H1 (cell line): ENCODE results near the gene RTCB. TPM values are rescaled to one million over a fixed set of nuclear protein-coding genes. Genes with fewer than 3 reads are reported as not detected.

Experiments used
- CTCF ChIA-PET: fragments of 300-600 bp; sonication (Branson Sonifier 250); formaldehyde crosslinking; loops from one replicate; lab custom pipeline; 2021; ENCODE audit not compliant: partially characterized antibody; lab: Charles Lee
- POLR2A ChIA-PET: fragments of 300-600 bp; sonication (Branson Sonifier 250); formaldehyde crosslinking; loops from one replicate; lab custom pipeline; 2021; ENCODE audit warnings: inconsistent platforms; ENCODE audit not compliant: partially characterized antibody; lab: Charles Lee
- DNase-seq, 2 experiments: peaks; one replicate each; pipeline versions ENCODE4 v3.0.0 to v3.0.0-alpha.2; 2010 to 2022; ENCODE audit warnings: low spot score in 2 of 2, low read depth in 1 of 2, mixed read lengths in 1 of 2
- FAIRE-seq: peaks from 2 replicates; lab custom pipeline; 2011; peaks lifted over from hg19 to GRCh38; lab: Jason Lieb, UNC
- H2AFZ ChIP-seq: 2 replicates; pipeline ENCODE4 v1.8.1; 2012; ENCODE audit warnings: low read length, inconsistent platforms
- H2AK5ac ChIP-seq: 2 replicates; pipeline ENCODE4 v1.6.1; 2013; ENCODE audit warnings: low read depth, low read length
- H2BK120ac ChIP-seq: replicated peaks from 2 replicates; pipeline ENCODE3; 2013; ENCODE audit warnings: low read depth, low read length, inconsistent platforms
- H2BK12ac ChIP-seq: 2 replicates; pipeline ENCODE4 v1.6.1; 2013; ENCODE audit warnings: low read depth, low read length
- H2BK15ac ChIP-seq: 2 replicates; pipeline ENCODE4 v1.6.1; 2013; ENCODE audit warnings: low read length
- H2BK20ac ChIP-seq: 2 replicates; pipeline ENCODE4 v1.6.1; 2013; ENCODE audit warnings: low read length
- H2BK5ac ChIP-seq: 2 replicates; pipeline ENCODE4 v1.6.1; 2013; ENCODE audit warnings: low read depth, low read length
- H3K14ac ChIP-seq: 2 replicates; pipeline ENCODE4 v1.6.1; 2013; ENCODE audit warnings: inconsistent platforms; ENCODE audit not compliant: insufficient read length
- H3K18ac ChIP-seq: 2 replicates; pipeline ENCODE4 v1.6.1; 2013; ENCODE audit warnings: low read length; ENCODE audit errors: extremely low read depth
- H3K23ac ChIP-seq: 2 replicates; pipeline ENCODE4 v1.6.1; 2013; ENCODE audit warnings: inconsistent platforms; ENCODE audit not compliant: insufficient read length
- H3K23me2 ChIP-seq: 2 replicates; pipeline ENCODE4 v1.6.1; 2013; ENCODE audit warnings: low read depth, low read length
- H3K27ac ChIP-seq: 2 replicates; pipeline ENCODE4 v1.6.1; 2011; ENCODE audit warnings: low read depth, low read length, inconsistent platforms
- H3K27me3 ChIP-seq, 4 experiments: replicated peaks in 1 of 4; 1 replicate in 1 of 4; 2 replicates in 3 of 4; pipeline versions ENCODE4 v1.6.1 to v1.8.1; 2011 to 2013; ENCODE audit warnings: low read length in 3 of 4, mild to moderate bottlenecking in 3 of 4, inconsistent platforms in 2 of 4, mixed read lengths in 2 of 4, moderate library complexity in 1 of 4; ENCODE audit not compliant: control insufficient read depth in 3 of 4, insufficient read depth in 3 of 4; ENCODE audit errors: extremely low read depth in 1 of 4
- H3K36me3 ChIP-seq, 4 experiments: 2 replicates each; pipeline versions ENCODE4 v1.6.1 to v1.8.1; 2011 to 2013; ENCODE audit warnings: mild to moderate bottlenecking in 4 of 4, low read length in 3 of 4, moderate library complexity in 2 of 4, control low read depth in 1 of 4, inconsistent platforms in 1 of 4; ENCODE audit not compliant: insufficient read depth in 4 of 4, control insufficient read depth in 2 of 4
- H3K4ac ChIP-seq: replicated peaks from 2 replicates; pipeline ENCODE3; 2013; ENCODE audit warnings: low read length, low read depth, mixed read lengths, inconsistent platforms; ENCODE audit not compliant: insufficient read length
- H3K4me1 ChIP-seq, 4 experiments: replicated peaks in 1 of 4; 1 replicate in 1 of 4; 2 replicates in 3 of 4; pipeline versions ENCODE4 v1.6.1 to v1.8.1; 2011 to 2013; ENCODE audit warnings: low read length in 3 of 4, inconsistent platforms in 2 of 4, mixed read lengths in 1 of 4; ENCODE audit not compliant: insufficient read depth in 4 of 4, control insufficient read depth in 3 of 4
- H3K4me2 ChIP-seq, 2 experiments: 2 replicates each; pipeline versions ENCODE4 v1.6.1 to v1.8.1; 2011 to 2013; ENCODE audit warnings: low read depth in 2 of 2, low read length in 2 of 2, control low read depth in 1 of 2, inconsistent platforms in 1 of 2, mild to moderate bottlenecking in 1 of 2; ENCODE audit not compliant: insufficient read depth in 1 of 2
- H3K4me3 ChIP-seq, 4 experiments: fragments of 200-600, 300-600 bp in 1 of 4; sonication (generic), shearing (Covaris generic), sonication (Bioruptor Twin) in 1 of 4; 2 replicates each; pipeline versions ENCODE4 v1.5.1 to v1.8.1; 2011 to 2016; ENCODE audit warnings: low read length in 4 of 4, low read depth in 3 of 4, control low read depth in 2 of 4, inconsistent platforms in 2 of 4, mild to moderate bottlenecking in 2 of 4, mixed read lengths in 1 of 4, moderate library complexity in 1 of 4; ENCODE audit not compliant: insufficient read depth in 2 of 4; ENCODE audit errors: extremely low read depth in 1 of 4
- H3K56ac ChIP-seq: replicated peaks from 2 replicates; pipeline ENCODE3; 2013; ENCODE audit warnings: low read depth, mild to moderate bottlenecking, mixed read lengths, low read length, inconsistent platforms; ENCODE audit not compliant: insufficient read length
- H3K79me1 ChIP-seq: 2 replicates; pipeline ENCODE4 v1.6.1; 2013; ENCODE audit warnings: low read depth, low read length, control low read depth
- H3K79me2 ChIP-seq, 2 experiments: 2 replicates each; pipeline versions ENCODE4 v1.6.1 to v1.8.1; 2012 to 2013; ENCODE audit warnings: low read length in 2 of 2, mild to moderate bottlenecking in 2 of 2, inconsistent platforms in 1 of 2; ENCODE audit not compliant: insufficient read depth in 2 of 2, control insufficient read depth in 1 of 2
- H3K9ac ChIP-seq, 4 experiments: replicated peaks in 1 of 4; 1 replicate in 1 of 4; 2 replicates in 3 of 4; pipeline versions ENCODE4 v1.6.1 to v1.8.1; 2011 to 2013; ENCODE audit warnings: low read depth in 3 of 4, low read length in 3 of 4, control low read depth in 2 of 4, mild to moderate bottlenecking in 2 of 4, moderate library complexity in 2 of 4, inconsistent platforms in 1 of 4; ENCODE audit errors: extremely low read depth in 1 of 4
- H3K9me3 ChIP-seq, 2 experiments: 2 replicates each; pipeline versions ENCODE4 v1.6.1 to v1.8.1; 2012 to 2013; ENCODE audit warnings: mild to moderate bottlenecking in 2 of 2, moderate library complexity in 2 of 2, control low read depth in 1 of 2, inconsistent platforms in 1 of 2, low read depth in 1 of 2, low read length in 1 of 2, mixed read lengths in 1 of 2; ENCODE audit not compliant: insufficient read depth in 2 of 2
- H4K20me1 ChIP-seq, 2 experiments: replicated peaks in 1 of 2; 2 replicates each; pipeline versions ENCODE3 to v1.8.1; 2011 to 2013; ENCODE audit warnings: inconsistent platforms in 2 of 2, low read length in 2 of 2, mild to moderate bottlenecking in 1 of 2; ENCODE audit not compliant: insufficient read depth in 2 of 2, control insufficient read depth in 1 of 2
- H4K5ac ChIP-seq: 2 replicates; pipeline ENCODE4 v1.6.1; 2013; ENCODE audit warnings: low read length, low read depth, mixed read lengths, inconsistent platforms; ENCODE audit not compliant: insufficient read length
- H4K8ac ChIP-seq: 2 replicates; pipeline ENCODE4 v1.8.0; 2013; ENCODE audit warnings: mild to moderate bottlenecking, moderate library complexity, low read length, inconsistent platforms; ENCODE audit not compliant: insufficient read depth; ENCODE audit errors: extremely low read depth
- H4K91ac ChIP-seq: replicated peaks from 2 replicates; pipeline ENCODE3; 2013; ENCODE audit warnings: low read length, mixed read lengths, inconsistent platforms; ENCODE audit not compliant: insufficient read length
- ATF3 ChIP-seq: IDR thresholded peaks from 2 replicates; pipeline ENCODE4 v1.6.1; 2011; ENCODE audit warnings: low read depth, mild to moderate bottlenecking, low read length; ENCODE audit not compliant: insufficient read depth
- CBX5 ChIP-seq: fragments of 300-800, 300-1000 bp; sonication (generic); IDR thresholded peaks from 2 replicates; pipeline ENCODE4 v1.7.1; 2016; ENCODE audit warnings: antibody characterized with exemption, low read length, low read depth
- FOSL1 ChIP-seq: IDR thresholded peaks from 2 replicates; pipeline ENCODE4 v1.6.1; 2011; ENCODE audit warnings: mild to moderate bottlenecking, low read depth, low read length, moderate library complexity; ENCODE audit not compliant: insufficient read depth
- RBBP5 ChIP-seq: IDR thresholded peaks from 2 replicates; pipeline ENCODE4 v1.7.1; 2012; ENCODE audit warnings: low read depth, mild to moderate bottlenecking, inconsistent platforms, low read length, moderate library complexity, borderline replicate concordance
- SAP30 ChIP-seq: fragments of 300-600 bp; sonication (generic); IDR thresholded peaks from 2 replicates; pipeline ENCODE4 v1.7.1; 2012; ENCODE audit warnings: low read length, moderate library complexity, mild to moderate bottlenecking, inconsistent platforms; ENCODE audit not compliant: insufficient read depth, insufficient replicate concordance
- SIN3A ChIP-seq, 2 experiments: IDR thresholded peaks in 1 of 2; conservative IDR thresholded peaks in 1 of 2; 2 replicates each; pipeline ENCODE4 v1.6.1; 2011 to 2012; ENCODE audit warnings: low read length in 2 of 2, improper control_type of control experiment in 1 of 2, low read depth in 1 of 2, mild to moderate bottlenecking in 1 of 2
- SIX5 ChIP-seq: IDR thresholded peaks from 2 replicates; pipeline ENCODE4 v1.6.1; 2011; ENCODE audit warnings: mild to moderate bottlenecking, low read depth, low read length
- SUZ12 ChIP-seq: fragments of 200-600 bp; sonication (generic); IDR thresholded peaks from 2 replicates; pipeline ENCODE4 v1.6.1; 2012; ENCODE audit warnings: mild to moderate bottlenecking, inconsistent platforms, low read length, moderate library complexity, mixed read lengths
- WGBS, 2 experiments: shearing (Covaris generic) in 1 of 2; methylation state at CpG; one replicate each; pipeline versions ENCODE4 v1.1.6 to v1.1.7; 2013 to 2015; ENCODE audit warnings: low lambda C conversion rate in 2 of 2, mixed read lengths in 2 of 2, inconsistent platforms in 1 of 2, low coverage in 1 of 2, missing lambda C conversion rate in 1 of 2; ENCODE audit not compliant: insufficient replicate concordance in 2 of 2, insufficient coverage in 1 of 2, insufficient read length in 1 of 2; ENCODE audit errors: extremely low coverage in 1 of 2, missing lambda C conversion rate in 1 of 2; 5-methylcytosine and 5-hydroxymethylcytosine counted together
- polyA plus RNA-seq, 7 experiments: library from polyadenylated mRNA; depleted of rRNA in 3 of 7; stranded (reverse) in 5 of 7; unstranded in 2 of 7; fragments of >200 nt in 5 of 7; fragments of 200-250 nt in 2 of 7; gene quantifications; 1 replicate in 5 of 7; 2 replicates in 1 of 7; 4 replicates in 1 of 7; pipeline versions ENCODE4 v1.2.1 to v1.2.3, GENCODE V29; 2011 to 2013; ENCODE audit warnings: missing spikeins in 2 of 7, mixed read lengths in 2 of 7
- total RNA-seq: library from RNA; stranded (reverse); fragmentation: NEBNext Ultra II Directional; extraction: Animal tissue kit (Norgen Biotek cat#: 25700); gene quantifications from 2 replicates; pipeline ENCODE4 v1.2.1, GENCODE V29; 2021
- TF ChIP-seq, protein P1 (sequence below), 3 experiments: IDR thresholded peaks; 1 replicate in 2 of 3; 2 replicates in 1 of 3; pipeline versions ENCODE4 v1.5.1 to v1.6.1; 2011; ENCODE audit warnings: low read length in 3 of 3, mild to moderate bottlenecking in 3 of 3, inconsistent platforms in 2 of 3, low read depth in 1 of 3, moderate library complexity in 1 of 3; ENCODE audit not compliant: insufficient read depth in 1 of 3; ENCODE audit errors: control extremely low read depth in 1 of 3

Gene RTCB
- total and polyA plus RNA-seq, 2 of the 8 experiments (the other 6 are each of a cell fraction or from before 2014, with no cell fraction given), result 104 to 114 TPM

- no peaks in the 10 kb centered on the region; a peak in 1 of 7 replicates for H3K4me1 ChIP-seq
- CTCF ChIA-PET, result interaction anchor here (0.9 to 2.3 kb wide), 5 partner anchors 9 to 58 kb away, joined by 3 to 12 read pairs (median 5); no protein-coding TSS in a partner anchor
- H3K4ac ChIP-seq, result no peak overlapping the region
- peaks cover 13 to 23% of the 10 kb centered on the region in 2 experiments for H3K79me2 ChIP-seq
- H3K23me2 ChIP-seq, result peaks cover 3% of the 10 kb centered on the region; the same call in 1 of the 2 replicates
- no peak overlapping the region for H4K91ac ChIP-seq
- H3K27me3 ChIP-seq, result peaks cover 0 to 2% (median 0%) of the 10 kb centered on the region in 4 experiments; a peak in 3 of 7 replicates
- no peak overlapping the region for H3K4me3 ChIP-seq
- no peak overlapping the region for H3K56ac ChIP-seq
- no peak overlapping the region for H3K9ac ChIP-seq
- H2AK5ac ChIP-seq, result no peak overlapping the region
- peak overlapping the region; percentile 84; the same call in 1 of the 2 replicates for H2AFZ ChIP-seq
- FAIRE-seq (no peak), DNase-seq (no peak)
- no peaks in the 10 kb centered on the region for H3K9me3 ChIP-seq
- POLR2A ChIA-PET, result interaction anchor here (1.1 kb wide), 1 partner anchor 9 kb away, joined by 3 read pairs; no protein-coding TSS in a partner anchor
- peaks cover 0 to 4% of the 10 kb centered on the region in 2 experiments for H4K20me1 ChIP-seq
- H3K79me1 ChIP-seq, result peaks cover 3% of the 10 kb centered on the region; the same call in 1 of the 2 replicates
- H3K14ac ChIP-seq, result no peak overlapping the region
- no peak overlapping the region for H2BK5ac ChIP-seq
- H2BK15ac ChIP-seq, result no peak overlapping the region
- H2BK20ac ChIP-seq, result no peak overlapping the region
- H3K36me3 ChIP-seq, result peaks cover 0 to 3% (median 0%) of the 10 kb centered on the region in 4 experiments; a peak in 1 of 8 replicates
- H4K8ac ChIP-seq, result no peak overlapping the region
- H3K23ac ChIP-seq, result no peak overlapping the region
- no peak overlapping the region for H2BK12ac ChIP-seq
- no peak overlapping the region for H3K18ac ChIP-seq
- 86% methylated on average over 7 of the region's 7 CpGs; no CpG with 5 or more reads in 1 of the 2 experiments for WGBS, 2 experiments
- no peak overlapping the region for H4K5ac ChIP-seq
- no peak overlapping the region for H3K4me2 ChIP-seq
- H2BK120ac ChIP-seq, result no peak overlapping the region
- H3K27ac ChIP-seq, result no peak overlapping the region
- TF ChIP-seq FOSL1 (no peak), SIN3A (conservative IDR thresholded peaks at IDR 0.05 in 1 of 2, IDR thresholded peaks at IDR 0.05 in 1 of 2; ENCODE audit: low read depth in 1 of 2, low read length in 2 of 2) (no peak), SUZ12 (no peak), SIX5 (no peak), CBX5 (no peak), ATF3 (no peak), RBBP5 (no peak), SAP30 (no peak)
- TF ChIP-seq, protein P1, sequence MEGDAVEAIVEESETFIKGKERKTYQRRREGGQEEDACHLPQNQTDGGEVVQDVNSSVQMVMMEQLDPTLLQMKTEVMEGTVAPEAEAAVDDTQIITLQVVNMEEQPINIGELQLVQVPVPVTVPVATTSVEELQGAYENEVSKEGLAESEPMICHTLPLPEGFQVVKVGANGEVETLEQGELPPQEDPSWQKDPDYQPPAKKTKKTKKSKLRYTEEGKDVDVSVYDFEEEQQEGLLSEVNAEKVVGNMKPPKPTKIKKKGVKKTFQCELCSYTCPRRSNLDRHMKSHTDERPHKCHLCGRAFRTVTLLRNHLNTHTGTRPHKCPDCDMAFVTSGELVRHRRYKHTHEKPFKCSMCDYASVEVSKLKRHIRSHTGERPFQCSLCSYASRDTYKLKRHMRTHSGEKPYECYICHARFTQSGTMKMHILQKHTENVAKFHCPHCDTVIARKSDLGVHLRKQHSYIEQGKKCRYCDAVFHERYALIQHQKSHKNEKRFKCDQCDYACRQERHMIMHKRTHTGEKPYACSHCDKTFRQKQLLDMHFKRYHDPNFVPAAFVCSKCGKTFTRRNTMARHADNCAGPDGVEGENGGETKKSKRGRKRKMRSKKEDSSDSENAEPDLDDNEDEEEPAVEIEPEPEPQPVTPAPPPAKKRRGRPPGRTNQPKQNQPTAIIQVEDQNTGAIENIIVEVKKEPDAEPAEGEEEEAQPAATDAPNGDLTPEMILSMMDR (IDR thresholded peaks at IDR 0.05; ENCODE audit: control extremely low read depth in 1 of 3, insufficient read depth in 1 of 3, low read depth in 1 of 3, low read length in 3 of 3), result no peak
These were observed 2.1 kb upstream of the RTCB start for GRCh38 chr22:32414191-32414590.
